Trophoblast cell (in vitro differentiated cells and primary cell): Measurements from ENCODE around the gene XYLT1.

Experiments used
- DNase-seq, 2 donors: peaks; one replicate each; pipeline ENCODE4 v3.0.0-alpha.2; 2016
- H2AFZ ChIP-seq: 2 replicates; pipeline ENCODE4 v1.6.1; 2013; ENCODE audit warnings: low read length, moderate library complexity, mild to moderate bottlenecking; ENCODE audit not compliant: insufficient read depth, poor library complexity
- H2AK5ac ChIP-seq: 2 replicates; pipeline ENCODE4 v1.6.1; 2013; ENCODE audit warnings: mild to moderate bottlenecking, low read length
- H2BK120ac ChIP-seq: 2 replicates; pipeline ENCODE4 v1.6.1; 2013; ENCODE audit warnings: low read length, mild to moderate bottlenecking, moderate library complexity; ENCODE audit not compliant: insufficient read depth, poor library complexity
- H2BK12ac ChIP-seq: 2 replicates; pipeline ENCODE4 v1.6.1; 2013; ENCODE audit warnings: mild to moderate bottlenecking, low read length, moderate library complexity
- H2BK5ac ChIP-seq: 2 replicates; pipeline ENCODE4 v1.6.1; 2013; ENCODE audit warnings: low read length, low read depth, moderate library complexity, mild to moderate bottlenecking; ENCODE audit not compliant: poor library complexity
- H3K14ac ChIP-seq: 2 replicates; pipeline ENCODE4 v1.6.1; 2013; ENCODE audit warnings: mild to moderate bottlenecking, low read length
- H3K18ac ChIP-seq: 2 replicates; pipeline ENCODE4 v1.6.1; 2013; ENCODE audit warnings: mild to moderate bottlenecking, low read length
- H3K23ac ChIP-seq: 2 replicates; pipeline ENCODE4 v1.6.1; 2013; ENCODE audit warnings: low read length
- H3K27ac ChIP-seq: 2 replicates; pipeline ENCODE4 v1.5.1; 2013; ENCODE audit warnings: low read depth, mild to moderate bottlenecking, inconsistent platforms, low read length, moderate library complexity
- H3K27me3 ChIP-seq: 2 replicates; pipeline ENCODE4 v1.6.1; 2013; ENCODE audit warnings: inconsistent platforms, mild to moderate bottlenecking, low read length, moderate library complexity; ENCODE audit not compliant: insufficient read depth
- H3K36me3 ChIP-seq, 2 experiments: 1 replicate in 1 of 2; 2 replicates in 1 of 2; pipeline ENCODE4 v1.6.1; 2013; ENCODE audit warnings: low read length in 2 of 2, mild to moderate bottlenecking in 2 of 2, moderate library complexity in 1 of 2; ENCODE audit not compliant: insufficient read depth in 2 of 2, control insufficient read depth in 1 of 2
- H3K4ac ChIP-seq: 2 replicates; pipeline ENCODE4 v1.6.1; 2013; ENCODE audit warnings: low read depth, mild to moderate bottlenecking, low read length, moderate library complexity
- H3K4me1 ChIP-seq, 2 experiments: 1 replicate in 1 of 2; 2 replicates in 1 of 2; pipeline ENCODE4 v1.6.1; 2013; ENCODE audit warnings: low read length in 2 of 2, mild to moderate bottlenecking in 2 of 2, moderate library complexity in 1 of 2; ENCODE audit not compliant: insufficient read depth in 2 of 2, control insufficient read depth in 1 of 2
- H3K4me2 ChIP-seq: 2 replicates; pipeline ENCODE4 v1.6.1; 2013; ENCODE audit warnings: inconsistent platforms, mild to moderate bottlenecking, low read length, moderate library complexity
- H3K4me3 ChIP-seq: 2 replicates; pipeline ENCODE4 v1.5.1; 2013; ENCODE audit warnings: mild to moderate bottlenecking, low read depth, low read length, inconsistent platforms
- H3K79me1 ChIP-seq: one replicate; pipeline ENCODE4 v1.6.1; 2013; ENCODE audit warnings: low read length
- H3K79me2 ChIP-seq: 2 replicates; pipeline ENCODE4 v1.6.1; 2013; ENCODE audit warnings: low read length, mild to moderate bottlenecking; ENCODE audit not compliant: control insufficient read depth, insufficient read depth, poor library complexity
- H3K9ac ChIP-seq: 2 replicates; pipeline ENCODE4 v1.6.1; 2013; ENCODE audit warnings: mild to moderate bottlenecking, low read length
- H3K9me3 ChIP-seq: 2 replicates; pipeline ENCODE4 v1.6.1; 2013; ENCODE audit warnings: low read depth, mild to moderate bottlenecking, control low read depth, inconsistent platforms, low read length; ENCODE audit not compliant: insufficient read depth
- H4K12ac ChIP-seq: 2 replicates; pipeline ENCODE4 v1.6.1; 2013; ENCODE audit warnings: low read depth, mild to moderate bottlenecking, low read length, moderate library complexity
- H4K8ac ChIP-seq: 2 replicates; pipeline ENCODE4 v1.6.1; 2013; ENCODE audit warnings: low read depth, mild to moderate bottlenecking, low read length, moderate library complexity
- H4K91ac ChIP-seq: one replicate; pipeline ENCODE4 v1.6.1; 2013; ENCODE audit warnings: low read depth, mild to moderate bottlenecking, low read length, moderate library complexity
- whole genome bisulfite sequencing: extraction: QIAGEN DNeasy Blood & Tissue Kit; methylation state at CpG from one replicate; pipeline ENCODE4 v1.1.7; 2013; ENCODE audit warnings: missing lambda C conversion rate; ENCODE audit not compliant: insufficient read length, insufficient coverage; ENCODE audit errors: extremely low coverage; 5-methylcytosine and 5-hydroxymethylcytosine counted together

Gene XYLT1

GRCh38 chr16:17225541-17225940 is 245.2 kb downstream of the XYLT1 start:
- H4K8ac ChIP-seq = no peak overlapping the region
- H2BK5ac ChIP-seq = no peak overlapping the region
- H3K14ac ChIP-seq = no peak overlapping the region
- no peak overlapping the region for H4K12ac ChIP-seq
- no peaks in the 10 kb centered on the region for H3K79me1 ChIP-seq
- H3K18ac ChIP-seq = no peak overlapping the region
- H3K4ac ChIP-seq = no peak overlapping the region
- no peak overlapping the region for H3K23ac ChIP-seq
- H3K9me3 ChIP-seq = no peaks in the 10 kb centered on the region
- no CpG with 5 or more reads among the region's 7 CpGs for WGBS
- no peak overlapping the region for H2AFZ ChIP-seq
- no peak overlapping the region for H2AK5ac ChIP-seq
- no peak overlapping the region for H2BK12ac ChIP-seq
- peaks cover 0 to 7% of the 10 kb centered on the region in 2 experiments for H3K4me1 ChIP-seq
- no peak for DNase-seq
- no peak overlapping the region for H3K9ac ChIP-seq
- no peak overlapping the region for H4K91ac ChIP-seq
- no peak overlapping the region for H3K4me2 ChIP-seq
- no peak overlapping the region for H3K4me3 ChIP-seq
- H3K36me3 ChIP-seq = no peaks in the 10 kb centered on the region
- no peaks in the 10 kb centered on the region for H3K27me3 ChIP-seq
- H3K79me2 ChIP-seq = no peaks in the 10 kb centered on the region
- no peak overlapping the region for H2BK120ac ChIP-seq
- no peak overlapping the region for H3K27ac ChIP-seq

DNA sequence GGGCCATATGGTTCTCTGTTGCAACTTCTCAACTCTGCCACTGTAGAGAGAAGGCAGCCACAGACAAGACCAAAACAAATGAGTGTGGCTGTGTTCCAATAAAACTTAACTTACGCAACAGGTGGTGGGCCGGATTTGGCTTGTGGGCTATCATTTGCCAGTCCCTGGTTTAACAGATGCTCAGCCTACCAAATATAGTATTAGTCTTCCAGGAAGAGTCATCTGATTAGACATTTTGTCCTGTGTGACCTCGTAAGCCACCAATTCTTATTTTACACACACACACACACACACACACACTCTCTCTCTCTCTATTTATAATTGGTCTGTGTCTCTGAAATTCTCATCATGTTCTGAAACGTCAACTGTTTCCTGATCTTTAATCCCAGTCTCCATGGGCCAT is 245.9 kb downstream of the XYLT1 start:
- Histone ChIP-seq H3K4me1 (peaks cover 0 to 7% of the 10 kb centered on the region in 2 experiments), H3K27ac (no peak overlapping the region), H3K4me2 (no peak overlapping the region), H3K4ac (no peak overlapping the region), H3K23ac (no peak overlapping the region), H3K9ac (no peak overlapping the region), H2AK5ac (no peak overlapping the region), H4K8ac (no peak overlapping the region), H3K27me3 (no peaks in the 10 kb centered on the region), H3K14ac (no peak overlapping the region), H2AFZ (no peak overlapping the region), H3K79me1 (no peaks in the 10 kb centered on the region), H3K79me2 (no peaks in the 10 kb centered on the region), H4K91ac (no peak overlapping the region), H3K9me3 (no peaks in the 10 kb centered on the region), H4K12ac (no peak overlapping the region), H2BK120ac (no peak overlapping the region), H3K4me3 (no peak overlapping the region), H2BK5ac (no peak overlapping the region), H3K18ac (no peak overlapping the region), H3K36me3 (no peaks in the 10 kb centered on the region), H2BK12ac (no peak overlapping the region)
- no CpG with 5 or more reads among the region's 4 CpGs for WGBS
- DNase-seq = no peak

DNA sequence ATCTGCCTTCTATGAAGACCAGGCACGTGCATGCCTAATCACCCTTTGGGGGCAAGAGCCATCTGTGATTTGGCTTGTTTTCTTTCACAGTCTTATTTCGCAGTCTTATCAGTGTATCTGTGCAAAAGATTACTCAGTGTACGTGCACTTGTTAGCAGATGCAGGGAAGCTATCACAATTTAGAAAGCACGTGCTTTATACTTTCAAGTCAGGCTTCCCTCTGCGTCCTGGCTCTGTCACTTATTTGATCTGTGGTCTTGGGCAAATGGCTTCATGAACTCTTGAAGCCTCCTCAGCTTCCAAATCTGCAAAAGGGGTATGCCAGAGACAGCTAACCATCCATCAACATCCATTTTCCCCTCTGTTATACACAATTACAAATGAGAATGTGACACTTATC is 246.4 kb downstream of the XYLT1 start:
- Histone ChIP-seq H2AK5ac (no peak overlapping the region), H3K4me1 (peaks cover 0 to 7% of the 10 kb centered on the region in 2 experiments), H3K36me3 (no peaks in the 10 kb centered on the region), H3K9ac (no peak overlapping the region), H3K27ac (no peak overlapping the region), H3K4ac (no peak overlapping the region), H3K18ac (no peak overlapping the region), H4K12ac (no peak overlapping the region), H2AFZ (no peak overlapping the region), H3K79me2 (no peaks in the 10 kb centered on the region), H4K91ac (no peak overlapping the region), H3K79me1 (no peaks in the 10 kb centered on the region), H3K4me3 (no peak overlapping the region), H3K23ac (no peak overlapping the region), H3K9me3 (no peaks in the 10 kb centered on the region), H3K27me3 (no peaks in the 10 kb centered on the region), H2BK12ac (no peak overlapping the region), H3K4me2 (no peak overlapping the region), H2BK5ac (no peak overlapping the region), H3K14ac (no peak overlapping the region), H4K8ac (no peak overlapping the region), H2BK120ac (no peak overlapping the region)
- DNase-seq = no peak
- no CpG with 5 or more reads among the region's 5 CpGs for WGBS

GRCh38 chr16:17223576-17223975 is 247.2 kb downstream of the XYLT1 start:
- no peaks in the 10 kb centered on the region for H3K27me3 ChIP-seq
- no peak overlapping the region for H2BK12ac ChIP-seq
- H2BK120ac ChIP-seq = no peak overlapping the region
- no peak overlapping the region for H4K8ac ChIP-seq
- no peak overlapping the region for H4K91ac ChIP-seq
- H3K9me3 ChIP-seq = no peaks in the 10 kb centered on the region
- no peak overlapping the region for H3K27ac ChIP-seq
- H3K4me1 ChIP-seq = peaks cover 0 to 7% of the 10 kb centered on the region in 2 experiments
- H3K14ac ChIP-seq = no peak overlapping the region
- no peaks in the 10 kb centered on the region for H3K36me3 ChIP-seq
- no peak overlapping the region for H3K4ac ChIP-seq
- no peak for DNase-seq
- H2AK5ac ChIP-seq = no peak overlapping the region
- H3K79me1 ChIP-seq = no peaks in the 10 kb centered on the region
- H3K18ac ChIP-seq = no peak overlapping the region
- no peak overlapping the region for H3K4me2 ChIP-seq
- no peak overlapping the region for H3K9ac ChIP-seq
- H2BK5ac ChIP-seq = no peak overlapping the region
- no CpG with 5 or more reads among the region's 3 CpGs for WGBS
- no peak overlapping the region for H3K23ac ChIP-seq
- H4K12ac ChIP-seq = no peak overlapping the region
- H3K79me2 ChIP-seq = no peaks in the 10 kb centered on the region
- no peak overlapping the region for H3K4me3 ChIP-seq
- H2AFZ ChIP-seq = no peak overlapping the region
